Aorta (tissue), 5 donors: ENCODE data around the gene ORAI2. TPM values are rescaled to one million over a fixed set of nuclear protein-coding genes. Genes with fewer than 3 reads are reported as not detected.
"Not testable (repeated sequence)": the region's sequence is repeated elsewhere in the genome, so short reads cannot be mapped to it uniquely, and the experiment has no call there.

Experiments
- ATAC-seq: fragments of 200-7000 bp; cut with Tn5 transposase; one replicate; pipeline ENCODE4 v1.9.1; 2022; ENCODE audit warnings: moderate library complexity; ENCODE audit not compliant: low FRiP score
- DNase-seq, 2 donors: peaks; one replicate each; pipeline ENCODE4 v3.0.0-alpha.2; 2020
- H3K27ac ChIP-seq, 2 donors: one replicate each; pipeline ENCODE4 v1.5.1; 2013; ENCODE audit warnings: low read length in 2 of 2, mild to moderate bottlenecking in 2 of 2, moderate library complexity in 2 of 2, control low read depth in 1 of 2, inconsistent platforms in 1 of 2, low read depth in 1 of 2
- H3K27me3 ChIP-seq, 2 donors: one replicate each; pipeline ENCODE4 v1.6.1; 2013; ENCODE audit warnings: control low read depth in 1 of 2, low read length in 1 of 2, mild to moderate bottlenecking in 1 of 2, moderate library complexity in 1 of 2; ENCODE audit not compliant: insufficient read depth in 2 of 2, control insufficient read depth in 1 of 2
- H3K36me3 ChIP-seq, 2 donors: one replicate each; pipeline ENCODE4 v1.6.1; 2013; ENCODE audit warnings: control low read depth in 1 of 2, low read length in 1 of 2, mild to moderate bottlenecking in 1 of 2; ENCODE audit not compliant: insufficient read depth in 2 of 2, control insufficient read depth in 1 of 2
- H3K4me1 ChIP-seq, 2 donors: one replicate each; pipeline ENCODE4 v1.6.1; 2013; ENCODE audit warnings: low read length in 2 of 2, control low read depth in 1 of 2, mild to moderate bottlenecking in 1 of 2, moderate library complexity in 1 of 2; ENCODE audit not compliant: insufficient read depth in 2 of 2, control insufficient read depth in 1 of 2
- H3K4me3 ChIP-seq, 2 donors: one replicate each; pipeline ENCODE4 v1.5.1; 2013; ENCODE audit warnings: low read length in 2 of 2, control low read depth in 1 of 2, mild to moderate bottlenecking in 1 of 2
- H3K9me3 ChIP-seq: one replicate; pipeline ENCODE4 v1.6.1; 2013; ENCODE audit warnings: mild to moderate bottlenecking, low read length; ENCODE audit not compliant: control insufficient read depth
- WGBS, 2 donors: extraction: QIAGEN DNeasy Blood & Tissue Kit; methylation state at CpG; one replicate each; pipeline ENCODE4 v1.1.7; 2013; 5-methylcytosine and 5-hydroxymethylcytosine counted together
- intact Hi-C, 2 donors: fragments of 100-400 bp; cut with DNase I; formaldehyde crosslinking; loops; one replicate each; pipeline versions ENCODE4 v1.14.2 to v1.15.0; 2022
- polyA plus RNA-seq, 2 donors: library from polyadenylated mRNA; stranded (reverse); fragments of 200-250 nt; gene quantifications; one replicate each; pipeline ENCODE4 v1.2.3, GENCODE V29; 2013
- total RNA-seq, 2 donors: library from RNA; stranded (reverse); fragmentation: NEBNext Ultra II Directional; extraction: Animal tissue kit (Norgen Biotek cat#: 25700); gene quantifications; one replicate each; pipeline ENCODE4 v1.2.1, GENCODE V29; 2021
- donor health status: healthy with polysubstance abuse.
- donor health status: Bipolar disorder and iron deficiency.
- donor health status: DM: no; HTN: no; CAD: no.
- donor health status: DM: no; HTN: no; CAD: no.
- donor health status: DM: yes; HTN: yes; CAD: no.

The ORAI2 gene
- total and polyA plus RNA-seq, 4 donors = 3.1 to 25.5 (median 12.6) TPM

DNA sequence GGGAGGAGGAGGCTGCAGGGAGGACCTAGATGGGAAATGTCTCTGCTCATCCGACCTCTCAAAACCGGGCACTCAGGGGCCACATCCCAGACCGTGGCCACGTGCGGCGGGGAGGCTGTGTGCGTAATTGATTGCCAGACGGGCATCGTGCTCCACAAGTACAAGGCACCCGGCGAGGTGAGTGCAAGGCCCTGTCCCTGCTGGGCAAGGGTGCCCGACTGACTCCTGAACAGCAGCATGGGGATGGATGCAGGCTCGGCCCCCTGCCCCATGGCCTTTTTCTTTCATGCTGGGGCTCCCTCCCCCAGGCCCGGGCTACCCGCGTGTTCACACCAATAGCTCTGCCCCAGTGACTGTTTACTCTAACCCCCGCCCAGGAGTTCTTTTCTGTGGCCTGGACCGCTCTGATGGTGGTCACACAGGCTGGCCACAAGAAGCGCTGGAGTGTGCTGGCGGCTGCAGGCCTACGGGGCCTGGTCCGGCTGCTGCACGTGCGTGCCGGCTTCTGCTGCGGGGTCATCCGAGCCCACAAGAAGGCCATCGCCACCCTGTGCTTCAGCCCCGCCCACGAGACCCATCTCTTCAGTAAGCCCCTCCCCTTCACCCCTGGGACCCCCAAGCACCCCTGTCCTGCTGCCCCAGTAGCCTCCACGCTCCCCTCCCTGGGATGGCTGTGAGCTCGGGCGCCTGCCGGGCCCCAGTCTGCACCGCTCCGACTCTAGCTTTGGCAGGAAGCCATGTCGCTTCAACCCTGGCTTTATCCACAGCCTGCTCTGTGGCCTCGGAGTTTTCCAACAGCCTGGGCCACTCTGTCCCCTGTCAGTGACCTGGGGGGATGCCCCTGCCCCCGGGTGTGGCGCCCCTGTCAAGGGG, 35.3 kb downstream of the ORAI2 start:
- 84 to 87% methylated on average over 40 of the region's 40 CpGs for WGBS, 2 donors
- intact Hi-C loops = no loop called here
- ATAC-seq = no peak
- no peaks in the 10 kb centered on the region for H3K9me3 ChIP-seq
- peak; percentile 47 to 76 for DNase-seq
- H3K36me3 ChIP-seq = no peaks in the 10 kb centered on the region
- H3K27me3 ChIP-seq = no peaks in the 10 kb centered on the region
- no peaks in the 10 kb centered on the region for H3K4me1 ChIP-seq
- H3K27ac ChIP-seq = no peak overlapping the region
- H3K4me3 ChIP-seq = no peak overlapping the region

DNA sequence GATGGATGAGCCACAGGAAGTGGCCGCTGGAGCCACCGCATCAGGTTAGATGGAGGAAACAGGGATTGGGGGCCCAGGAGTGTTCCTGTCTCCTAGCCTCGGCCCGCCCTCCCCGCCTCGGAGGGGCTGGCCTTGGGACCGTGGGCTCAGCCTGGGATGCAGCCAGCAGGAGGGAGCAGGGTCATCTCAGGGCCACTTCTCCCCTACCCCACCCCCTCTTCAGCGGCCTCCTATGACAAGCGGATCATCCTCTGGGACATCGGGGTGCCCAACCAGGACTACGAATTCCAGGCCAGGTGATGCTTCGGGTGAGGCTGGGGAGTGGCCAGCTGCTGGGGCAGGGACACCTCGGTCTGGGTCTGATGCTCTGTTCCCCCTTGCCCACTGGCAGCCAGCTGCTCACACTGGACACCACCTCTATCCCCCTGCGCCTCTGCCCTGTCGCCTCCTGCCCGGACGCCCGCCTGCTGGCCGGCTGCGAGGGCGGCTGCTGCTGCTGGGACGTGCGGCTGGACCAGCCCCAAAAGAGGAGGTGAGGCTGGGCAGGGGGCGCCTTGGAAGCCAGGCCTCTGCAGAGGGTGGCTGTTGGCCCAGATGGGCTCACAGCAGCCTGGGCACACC, 36.1 kb downstream of the ORAI2 start:
- H3K27ac ChIP-seq = no peak overlapping the region
- no peaks in the 10 kb centered on the region for H3K4me1 ChIP-seq
- H3K27me3 ChIP-seq = no peaks in the 10 kb centered on the region
- intact Hi-C loops = no loop called here
- no peaks in the 10 kb centered on the region for H3K36me3 ChIP-seq
- WGBS, 2 donors = 83 to 85% methylated on average over 20 to 24 of the region's 24 CpGs
- ATAC-seq (no peak), DNase-seq (peak; percentile 27 to 60)
- no peaks in the 10 kb centered on the region for H3K9me3 ChIP-seq
- H3K4me3 ChIP-seq = no peak overlapping the region

DNA sequence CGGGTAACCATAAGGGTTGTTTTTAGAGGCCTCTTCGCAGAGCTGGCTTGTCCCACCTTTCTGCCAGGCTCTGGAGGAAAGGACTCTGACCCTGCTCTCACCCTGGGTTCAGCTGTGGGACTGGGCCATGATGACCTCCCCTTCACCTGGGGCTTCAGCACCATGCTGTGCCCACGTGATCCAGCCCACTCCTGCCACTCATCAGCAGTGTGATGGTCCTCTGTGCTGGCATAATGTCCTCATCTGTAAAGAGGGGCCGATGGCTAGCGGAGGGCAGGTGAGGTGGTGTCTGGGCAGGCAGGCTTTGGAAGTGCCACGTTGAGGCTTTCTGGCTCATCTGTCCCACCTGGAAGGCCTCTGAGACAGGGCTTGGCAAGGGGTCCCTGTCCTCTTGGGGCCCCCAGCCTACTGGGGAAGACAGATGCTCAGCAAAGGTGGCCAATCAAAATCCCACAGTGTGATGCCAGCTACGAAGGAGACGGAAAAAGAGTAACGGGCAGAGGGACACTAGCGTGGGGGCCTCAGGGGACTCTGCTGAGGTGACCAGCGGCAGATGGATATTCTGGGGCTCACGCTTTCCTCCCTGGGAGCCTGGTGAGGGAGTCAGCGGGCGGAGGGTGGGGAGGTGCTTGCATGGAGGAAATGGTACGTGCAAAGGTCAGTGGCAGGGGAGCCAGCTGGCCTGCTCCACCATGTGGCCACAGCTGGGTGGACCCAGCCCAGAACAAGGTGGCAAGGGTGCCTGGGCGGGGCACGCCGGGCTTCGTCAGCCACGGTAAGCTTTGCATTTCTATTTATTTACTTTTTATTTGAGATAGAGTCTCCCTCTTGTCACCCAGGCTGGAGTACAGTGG, 36.8 kb downstream of the ORAI2 start:
- intact Hi-C loops = no loop called here
- H3K36me3 ChIP-seq = no peaks in the 10 kb centered on the region

DNA sequence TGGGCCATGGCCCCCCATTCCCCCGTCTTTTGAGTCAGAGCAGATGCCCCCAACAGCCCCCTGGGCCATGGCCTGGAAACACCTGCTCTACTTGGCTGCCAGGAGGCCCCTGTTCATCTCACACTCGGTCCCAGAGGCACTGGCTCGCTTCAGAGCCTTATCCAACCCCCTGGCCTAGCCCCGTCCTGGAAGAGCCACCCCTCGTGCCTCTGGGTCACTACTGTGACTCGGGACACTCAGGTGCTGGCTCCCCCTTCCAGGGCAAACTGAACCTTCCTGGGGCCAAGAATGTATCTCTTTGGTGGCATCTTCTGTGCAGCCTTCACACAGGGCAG, 38.4 kb downstream of the ORAI2 start:
- Histone ChIP-seq H3K4me1 (no peaks in the 10 kb centered on the region), H3K36me3 (no peaks in the 10 kb centered on the region), H3K4me3 (no peak overlapping the region), H3K9me3 (no peaks in the 10 kb centered on the region), H3K27ac (no peak overlapping the region), H3K27me3 (no peaks in the 10 kb centered on the region)
- intact Hi-C loops = no loop called here
- 78 to 81% methylated on average over 6 of the region's 6 CpGs for WGBS, 2 donors
- ATAC-seq = no peak
- peak; percentile 24 to 65 for DNase-seq

More for the DNA sequence above, 36.8 kb downstream of the ORAI2 start:
- ATAC-seq (no peak), DNase-seq (peak; percentile 42 to 68)
- no peaks in the 10 kb centered on the region for H3K9me3 ChIP-seq
- H3K27ac ChIP-seq = no peak overlapping the region
- no peak overlapping the region for H3K4me3 ChIP-seq
- H3K4me1 ChIP-seq = no peaks in the 10 kb centered on the region
- H3K27me3 ChIP-seq = no peaks in the 10 kb centered on the region
- WGBS, 2 donors = 77 to 79% methylated on average over 20 of the region's 20 CpGs

DNA sequence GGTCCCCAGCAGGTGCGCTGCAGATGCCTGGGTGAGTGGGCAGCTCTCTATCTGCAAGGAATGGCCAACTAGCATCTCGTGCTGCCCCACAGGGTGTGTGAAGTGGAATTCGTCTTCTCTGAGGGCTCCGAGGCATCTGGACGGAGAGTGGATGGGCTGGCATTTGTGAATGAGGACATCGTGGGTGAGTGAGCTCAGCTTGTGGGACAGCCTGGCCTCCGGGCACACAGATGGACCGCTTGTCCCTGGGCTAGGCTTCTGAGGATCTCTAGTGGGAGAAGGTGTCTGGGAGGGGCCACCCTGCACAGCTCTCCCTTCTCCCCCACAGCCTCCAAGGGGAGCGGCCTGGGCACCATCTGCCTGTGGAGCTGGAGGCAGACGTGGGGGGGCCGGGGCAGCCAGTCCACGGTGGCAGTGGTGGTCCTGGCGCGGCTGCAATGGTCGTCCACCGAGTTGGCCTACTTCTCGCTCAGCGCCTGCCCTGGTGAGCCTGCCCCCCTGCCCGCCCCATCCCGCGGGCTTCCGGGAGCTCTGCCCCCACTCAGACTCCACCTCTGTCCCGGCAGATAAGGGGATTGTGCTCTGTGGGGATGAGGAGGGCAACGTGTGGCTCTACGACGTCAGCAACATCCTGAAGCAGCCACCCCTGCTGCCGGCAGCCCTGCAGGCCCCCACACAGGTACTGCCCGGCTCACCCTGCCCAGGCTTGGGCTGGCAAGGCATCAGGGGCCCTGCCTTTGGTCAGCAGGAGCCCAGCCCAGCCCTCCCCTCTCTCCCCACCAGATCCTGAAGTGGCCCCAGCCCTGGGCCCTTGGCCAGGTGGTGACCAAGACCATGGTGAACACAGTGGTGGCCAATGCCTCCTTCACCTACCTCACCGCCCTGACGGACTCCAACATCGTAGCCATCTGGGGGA, 39.0 kb downstream of the ORAI2 start:
- ATAC-seq = no peak
- no peaks in the 10 kb centered on the region for H3K4me1 ChIP-seq
- H3K27ac ChIP-seq = no peak overlapping the region
- intact Hi-C loops = no loop called here
- 67 to 73% methylated on average over 31 of the region's 31 CpGs for WGBS, 2 donors
- no peaks in the 10 kb centered on the region for H3K27me3 ChIP-seq
- no peaks in the 10 kb centered on the region for H3K9me3 ChIP-seq
- no peak overlapping the region for H3K4me3 ChIP-seq
- peak; percentile 38 to 73 for DNase-seq
- H3K36me3 ChIP-seq = no peaks in the 10 kb centered on the region

DNA sequence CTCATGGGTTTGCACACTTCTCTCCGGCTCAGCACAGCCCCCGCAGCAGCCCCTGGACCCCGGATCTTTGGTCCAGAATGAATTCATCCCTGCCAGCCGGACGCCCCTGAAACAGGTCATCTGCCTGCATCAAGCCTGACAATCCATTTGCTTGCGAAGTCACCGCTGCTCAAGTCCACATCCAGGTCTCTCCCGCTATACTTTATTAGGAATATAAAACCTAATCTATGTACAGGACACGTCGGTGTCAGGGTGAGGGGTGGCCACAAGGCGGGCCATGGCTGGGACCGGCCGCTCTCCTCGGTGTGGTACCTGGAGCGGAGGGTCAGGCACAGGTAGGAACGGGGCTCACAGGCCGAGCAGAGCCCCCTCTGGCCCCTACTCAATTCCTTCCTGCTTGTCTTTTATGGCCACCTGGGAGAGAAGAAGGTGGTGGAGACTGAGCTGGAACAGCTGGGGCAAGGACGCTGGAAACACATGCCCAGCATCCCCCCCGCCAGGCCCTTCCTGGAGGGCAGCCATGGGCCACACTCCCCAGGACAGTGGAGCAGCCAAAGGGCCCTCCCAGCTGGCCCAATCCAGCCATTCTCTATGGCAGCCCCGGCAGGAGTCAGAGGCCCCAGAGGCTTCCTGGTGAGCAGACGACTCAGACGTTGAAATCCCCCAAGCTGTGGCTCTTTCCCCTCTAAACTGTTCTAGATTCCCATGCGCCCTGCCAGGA, 40.1 kb downstream of the ORAI2 start:
- no peak overlapping the region for H3K27ac ChIP-seq
- WGBS, 2 donors = 77 to 79% methylated on average over 22 to 23 of the region's 23 CpGs
- no peak for ATAC-seq

DNA sequence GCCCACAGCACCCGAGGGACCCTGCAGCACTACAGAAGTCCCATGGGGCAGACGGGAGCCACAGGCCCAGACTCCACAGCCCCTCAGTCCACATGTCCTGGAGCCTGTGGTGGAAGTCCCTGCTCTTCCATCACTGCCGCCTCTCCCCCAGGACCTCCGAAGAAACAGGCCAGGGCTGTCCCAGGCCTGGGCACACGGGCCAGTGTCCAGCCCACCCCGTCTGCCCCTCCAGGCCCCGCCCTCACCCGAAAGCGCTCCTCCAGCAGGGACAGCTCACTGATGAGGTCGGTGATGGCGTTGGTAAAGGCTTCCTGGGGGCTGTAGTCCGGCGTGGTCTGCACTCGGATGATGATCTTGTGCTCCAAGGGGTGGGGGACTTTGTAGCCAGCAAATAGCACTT, 40.7 kb downstream of the ORAI2 start:
- DNase-seq = peak; percentile 17 to 67
- 73 to 81% methylated on average over 3 to 12 of the region's 14 CpGs for WGBS, 2 donors
- H3K27ac ChIP-seq, ATAC-seq, H3K9me3 ChIP-seq, H3K4me3 ChIP-seq, H3K4me1 ChIP-seq, intact Hi-C loops, H3K36me3 ChIP-seq, H3K27me3 ChIP-seq: not testable (repeated sequence)

More for the DNA sequence above, 40.1 kb downstream of the ORAI2 start:
- no peaks in the 10 kb centered on the region for H3K9me3 ChIP-seq
- DNase-seq = peak; percentile 43 to 73
- no peaks in the 10 kb centered on the region for H3K36me3 ChIP-seq
- no peaks in the 10 kb centered on the region for H3K27me3 ChIP-seq
- no peak overlapping the region for H3K4me3 ChIP-seq
- H3K4me1 ChIP-seq = no peaks in the 10 kb centered on the region
- intact Hi-C loops = no loop called here
